H1 (cell line): ENCODE data around the gene LOX. TPM values are rescaled to one million over a fixed set of nuclear protein-coding genes. Genes with fewer than 3 reads are reported as not detected.

ENCODE experiments used
- CTCF ChIA-PET: fragments of 300-600 bp; sonication (Branson Sonifier 250); formaldehyde crosslinking; loops from one replicate; lab custom pipeline; 2021; ENCODE audit not compliant: partially characterized antibody; lab: Charles Lee
- POLR2A ChIA-PET: fragments of 300-600 bp; sonication (Branson Sonifier 250); formaldehyde crosslinking; loops from one replicate; lab custom pipeline; 2021; ENCODE audit warnings: inconsistent platforms; ENCODE audit not compliant: partially characterized antibody; lab: Charles Lee
- DNase-seq, 2 experiments: peaks; one replicate each; pipeline versions ENCODE4 v3.0.0 to v3.0.0-alpha.2; 2010 to 2022; ENCODE audit warnings: low spot score in 2 of 2, low read depth in 1 of 2, mixed read lengths in 1 of 2
- FAIRE-seq: peaks from 2 replicates; lab custom pipeline; 2011; peaks lifted over from hg19 to GRCh38; lab: Jason Lieb, UNC
- H2AFZ ChIP-seq: 2 replicates; pipeline ENCODE4 v1.8.1; 2012; ENCODE audit warnings: low read length, inconsistent platforms
- H2AK5ac ChIP-seq: 2 replicates; pipeline ENCODE4 v1.6.1; 2013; ENCODE audit warnings: low read depth, low read length
- H2BK120ac ChIP-seq: replicated peaks from 2 replicates; pipeline ENCODE3; 2013; ENCODE audit warnings: low read depth, low read length, inconsistent platforms
- H2BK12ac ChIP-seq: 2 replicates; pipeline ENCODE4 v1.6.1; 2013; ENCODE audit warnings: low read depth, low read length
- H2BK15ac ChIP-seq: 2 replicates; pipeline ENCODE4 v1.6.1; 2013; ENCODE audit warnings: low read length
- H2BK20ac ChIP-seq: 2 replicates; pipeline ENCODE4 v1.6.1; 2013; ENCODE audit warnings: low read length
- H2BK5ac ChIP-seq: 2 replicates; pipeline ENCODE4 v1.6.1; 2013; ENCODE audit warnings: low read depth, low read length
- H3K14ac ChIP-seq: 2 replicates; pipeline ENCODE4 v1.6.1; 2013; ENCODE audit warnings: inconsistent platforms; ENCODE audit not compliant: insufficient read length
- H3K18ac ChIP-seq: 2 replicates; pipeline ENCODE4 v1.6.1; 2013; ENCODE audit warnings: low read length; ENCODE audit errors: extremely low read depth
- H3K23ac ChIP-seq: 2 replicates; pipeline ENCODE4 v1.6.1; 2013; ENCODE audit warnings: inconsistent platforms; ENCODE audit not compliant: insufficient read length
- H3K23me2 ChIP-seq: 2 replicates; pipeline ENCODE4 v1.6.1; 2013; ENCODE audit warnings: low read depth, low read length
- H3K27ac ChIP-seq: 2 replicates; pipeline ENCODE4 v1.6.1; 2011; ENCODE audit warnings: low read depth, low read length, inconsistent platforms
- H3K27me3 ChIP-seq, 4 experiments: replicated peaks in 1 of 4; 1 replicate in 1 of 4; 2 replicates in 3 of 4; pipeline versions ENCODE4 v1.6.1 to v1.8.1; 2011 to 2013; ENCODE audit warnings: low read length in 3 of 4, mild to moderate bottlenecking in 3 of 4, inconsistent platforms in 2 of 4, mixed read lengths in 2 of 4, moderate library complexity in 1 of 4; ENCODE audit not compliant: control insufficient read depth in 3 of 4, insufficient read depth in 3 of 4; ENCODE audit errors: extremely low read depth in 1 of 4
- H3K36me3 ChIP-seq, 4 experiments: 2 replicates each; pipeline versions ENCODE4 v1.6.1 to v1.8.1; 2011 to 2013; ENCODE audit warnings: mild to moderate bottlenecking in 4 of 4, low read length in 3 of 4, moderate library complexity in 2 of 4, control low read depth in 1 of 4, inconsistent platforms in 1 of 4; ENCODE audit not compliant: insufficient read depth in 4 of 4, control insufficient read depth in 2 of 4
- H3K4ac ChIP-seq: replicated peaks from 2 replicates; pipeline ENCODE3; 2013; ENCODE audit warnings: low read length, low read depth, mixed read lengths, inconsistent platforms; ENCODE audit not compliant: insufficient read length
- H3K4me1 ChIP-seq, 4 experiments: replicated peaks in 1 of 4; 1 replicate in 1 of 4; 2 replicates in 3 of 4; pipeline versions ENCODE4 v1.6.1 to v1.8.1; 2011 to 2013; ENCODE audit warnings: low read length in 3 of 4, inconsistent platforms in 2 of 4, mixed read lengths in 1 of 4; ENCODE audit not compliant: insufficient read depth in 4 of 4, control insufficient read depth in 3 of 4
- H3K4me2 ChIP-seq, 2 experiments: 2 replicates each; pipeline versions ENCODE4 v1.6.1 to v1.8.1; 2011 to 2013; ENCODE audit warnings: low read depth in 2 of 2, low read length in 2 of 2, control low read depth in 1 of 2, inconsistent platforms in 1 of 2, mild to moderate bottlenecking in 1 of 2; ENCODE audit not compliant: insufficient read depth in 1 of 2
- H3K4me3 ChIP-seq, 4 experiments: fragments of 200-600, 300-600 bp in 1 of 4; sonication (generic), shearing (Covaris generic), sonication (Bioruptor Twin) in 1 of 4; 2 replicates each; pipeline versions ENCODE4 v1.5.1 to v1.8.1; 2011 to 2016; ENCODE audit warnings: low read length in 4 of 4, low read depth in 3 of 4, control low read depth in 2 of 4, inconsistent platforms in 2 of 4, mild to moderate bottlenecking in 2 of 4, mixed read lengths in 1 of 4, moderate library complexity in 1 of 4; ENCODE audit not compliant: insufficient read depth in 2 of 4; ENCODE audit errors: extremely low read depth in 1 of 4
- H3K56ac ChIP-seq: replicated peaks from 2 replicates; pipeline ENCODE3; 2013; ENCODE audit warnings: low read depth, mild to moderate bottlenecking, mixed read lengths, low read length, inconsistent platforms; ENCODE audit not compliant: insufficient read length
- H3K79me1 ChIP-seq: 2 replicates; pipeline ENCODE4 v1.6.1; 2013; ENCODE audit warnings: low read depth, low read length, control low read depth
- H3K79me2 ChIP-seq, 2 experiments: 2 replicates each; pipeline versions ENCODE4 v1.6.1 to v1.8.1; 2012 to 2013; ENCODE audit warnings: low read length in 2 of 2, mild to moderate bottlenecking in 2 of 2, inconsistent platforms in 1 of 2; ENCODE audit not compliant: insufficient read depth in 2 of 2, control insufficient read depth in 1 of 2
- H3K9ac ChIP-seq, 4 experiments: replicated peaks in 1 of 4; 1 replicate in 1 of 4; 2 replicates in 3 of 4; pipeline versions ENCODE4 v1.6.1 to v1.8.1; 2011 to 2013; ENCODE audit warnings: low read depth in 3 of 4, low read length in 3 of 4, control low read depth in 2 of 4, mild to moderate bottlenecking in 2 of 4, moderate library complexity in 2 of 4, inconsistent platforms in 1 of 4; ENCODE audit errors: extremely low read depth in 1 of 4
- H3K9me3 ChIP-seq, 2 experiments: 2 replicates each; pipeline versions ENCODE4 v1.6.1 to v1.8.1; 2012 to 2013; ENCODE audit warnings: mild to moderate bottlenecking in 2 of 2, moderate library complexity in 2 of 2, control low read depth in 1 of 2, inconsistent platforms in 1 of 2, low read depth in 1 of 2, low read length in 1 of 2, mixed read lengths in 1 of 2; ENCODE audit not compliant: insufficient read depth in 2 of 2
- H4K20me1 ChIP-seq, 2 experiments: replicated peaks in 1 of 2; 2 replicates each; pipeline versions ENCODE3 to v1.8.1; 2011 to 2013; ENCODE audit warnings: inconsistent platforms in 2 of 2, low read length in 2 of 2, mild to moderate bottlenecking in 1 of 2; ENCODE audit not compliant: insufficient read depth in 2 of 2, control insufficient read depth in 1 of 2
- H4K5ac ChIP-seq: 2 replicates; pipeline ENCODE4 v1.6.1; 2013; ENCODE audit warnings: low read length, low read depth, mixed read lengths, inconsistent platforms; ENCODE audit not compliant: insufficient read length
- H4K8ac ChIP-seq: 2 replicates; pipeline ENCODE4 v1.8.0; 2013; ENCODE audit warnings: mild to moderate bottlenecking, moderate library complexity, low read length, inconsistent platforms; ENCODE audit not compliant: insufficient read depth; ENCODE audit errors: extremely low read depth
- H4K91ac ChIP-seq: replicated peaks from 2 replicates; pipeline ENCODE3; 2013; ENCODE audit warnings: low read length, mixed read lengths, inconsistent platforms; ENCODE audit not compliant: insufficient read length
- ASH2L ChIP-seq: fragments of 200-600, 300-600 bp; sonication (generic); IDR thresholded peaks from one replicate; pipeline ENCODE4 v1.7.1; 2017; ENCODE audit warnings: low read length
- CREB1 ChIP-seq: IDR thresholded peaks from 2 replicates; pipeline ENCODE4 v1.6.1; 2012; ENCODE audit warnings: inconsistent platforms
- E2F6 ChIP-seq: IDR thresholded peaks from 2 replicates; pipeline ENCODE4 v1.6.1; 2012; ENCODE audit warnings: inconsistent platforms
- RXRA ChIP-seq: IDR thresholded peaks from 2 replicates; pipeline ENCODE4 v1.6.1; 2011; ENCODE audit warnings: low read depth, mild to moderate bottlenecking, low read length, moderate library complexity; ENCODE audit not compliant: insufficient read depth
- WGBS, 2 experiments: shearing (Covaris generic) in 1 of 2; methylation state at CpG; one replicate each; pipeline versions ENCODE4 v1.1.6 to v1.1.7; 2013 to 2015; ENCODE audit warnings: low lambda C conversion rate in 2 of 2, mixed read lengths in 2 of 2, inconsistent platforms in 1 of 2, low coverage in 1 of 2, missing lambda C conversion rate in 1 of 2; ENCODE audit not compliant: insufficient replicate concordance in 2 of 2, insufficient coverage in 1 of 2, insufficient read length in 1 of 2; ENCODE audit errors: extremely low coverage in 1 of 2, missing lambda C conversion rate in 1 of 2; 5-methylcytosine and 5-hydroxymethylcytosine counted together
- polyA plus RNA-seq, 7 experiments: library from polyadenylated mRNA; depleted of rRNA in 3 of 7; stranded (reverse) in 5 of 7; unstranded in 2 of 7; fragments of >200 nt in 5 of 7; fragments of 200-250 nt in 2 of 7; gene quantifications; 1 replicate in 5 of 7; 2 replicates in 1 of 7; 4 replicates in 1 of 7; pipeline versions ENCODE4 v1.2.1 to v1.2.3, GENCODE V29; 2011 to 2013; ENCODE audit warnings: missing spikeins in 2 of 7, mixed read lengths in 2 of 7
- total RNA-seq: library from RNA; stranded (reverse); fragmentation: NEBNext Ultra II Directional; extraction: Animal tissue kit (Norgen Biotek cat#: 25700); gene quantifications from 2 replicates; pipeline ENCODE4 v1.2.1, GENCODE V29; 2021

The LOX gene
- total and polyA plus RNA-seq, 2 of the 8 experiments (the other 6 are each of a cell fraction or from before 2014, with no cell fraction given) = 1.1 to 2.2 TPM

GRCh38 chr5:122111460-122111859 is 33.4 kb upstream of the LOX start:
- Histone ChIP-seq H2BK5ac (no peak overlapping the region), H2AK5ac (no peak overlapping the region), H3K36me3 (no peaks in the 10 kb centered on the region), H4K8ac (no peak overlapping the region), H3K18ac (no peak overlapping the region), H3K9me3 (no peaks in the 10 kb centered on the region), H2BK12ac (no peak overlapping the region), H4K5ac (no peak overlapping the region), H3K23me2 (no peaks in the 10 kb centered on the region), H3K4me1 (no peaks in the 10 kb centered on the region), H3K79me2 (no peaks in the 10 kb centered on the region), H4K91ac (no peak overlapping the region), H2BK120ac (no peak overlapping the region), H3K9ac (no peak overlapping the region), H3K56ac (no peak overlapping the region), H4K20me1 (no peaks in the 10 kb centered on the region), H3K4me3 (no peak overlapping the region), H3K4me2 (no peak overlapping the region), H3K23ac (no peak overlapping the region), H2BK15ac (no peak overlapping the region), H3K4ac (no peak overlapping the region), H2AFZ (no peak overlapping the region), H3K27me3 (no peaks in the 10 kb centered on the region), H3K14ac (no peak overlapping the region), H2BK20ac (no peak overlapping the region), H3K79me1 (no peaks in the 10 kb centered on the region), H3K27ac (no peak overlapping the region)
- ChIA-PET POLR2A (no interaction called here), CTCF (interaction anchor here (1.2 to 4.1 kb wide), 6 partner anchors 9 to 389 kb away, joined by 3 to 28 read pairs (median 6); no protein-coding TSS in a partner anchor)
- DNase-seq = no peak
- TF ChIP-seq ASH2L = no peak
- no peak for TF ChIP-seq E2F6
- TF ChIP-seq RXRA = no peak
- TF ChIP-seq CREB1 = no peak
- FAIRE-seq = no peak
- WGBS, 2 experiments = 91% methylated on average over 5 of the region's 5 CpGs; no CpG with 5 or more reads in 1 of the 2 experiments
